HG02623 (cell line): ENCODE data around the gene GPR137B.

Experiments used
- ATAC-seq: cut with Tn5 transposase; IDR thresholded peaks from one replicate; pipeline ENCODE4 v1.9.1; 2021; ENCODE audit warnings: moderate library complexity; ENCODE audit not compliant: unreplicated experiment

GPR137B gene

DNA sequence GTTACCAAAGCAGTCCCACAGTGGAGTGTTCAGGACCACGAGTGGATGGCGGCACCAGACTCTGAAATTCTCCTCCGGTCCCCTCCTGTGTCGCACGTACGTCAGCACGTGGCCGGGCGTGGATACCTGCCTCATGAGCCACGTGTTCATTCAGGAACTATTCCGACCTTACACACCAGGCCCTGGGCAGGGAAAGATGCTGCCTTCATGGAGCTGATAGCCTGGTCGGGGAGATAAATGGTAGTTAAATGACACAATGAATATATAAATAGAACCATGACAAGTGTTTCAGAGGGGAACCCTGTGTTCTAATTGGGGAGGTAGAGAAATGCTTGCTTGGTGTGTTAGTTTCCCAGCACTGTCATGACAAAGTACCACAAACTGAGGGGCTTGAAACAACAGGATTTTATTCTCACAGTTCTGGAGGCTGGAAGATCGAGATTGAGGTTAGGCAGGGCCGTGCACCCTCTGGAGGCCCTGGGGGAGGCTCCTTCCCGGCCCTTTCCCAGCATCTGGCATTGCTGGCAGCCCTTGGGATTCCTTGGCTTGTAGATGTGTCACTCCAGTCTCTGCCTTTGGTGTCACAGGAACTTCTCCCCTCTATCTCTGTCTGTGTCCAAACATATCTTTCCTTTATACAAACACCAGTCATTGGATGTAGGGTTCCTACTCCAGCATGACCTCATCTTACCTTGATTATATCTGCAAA is 28.9 kb upstream of the GPR137B start:
- ATAC-seq = no peak

DNA sequence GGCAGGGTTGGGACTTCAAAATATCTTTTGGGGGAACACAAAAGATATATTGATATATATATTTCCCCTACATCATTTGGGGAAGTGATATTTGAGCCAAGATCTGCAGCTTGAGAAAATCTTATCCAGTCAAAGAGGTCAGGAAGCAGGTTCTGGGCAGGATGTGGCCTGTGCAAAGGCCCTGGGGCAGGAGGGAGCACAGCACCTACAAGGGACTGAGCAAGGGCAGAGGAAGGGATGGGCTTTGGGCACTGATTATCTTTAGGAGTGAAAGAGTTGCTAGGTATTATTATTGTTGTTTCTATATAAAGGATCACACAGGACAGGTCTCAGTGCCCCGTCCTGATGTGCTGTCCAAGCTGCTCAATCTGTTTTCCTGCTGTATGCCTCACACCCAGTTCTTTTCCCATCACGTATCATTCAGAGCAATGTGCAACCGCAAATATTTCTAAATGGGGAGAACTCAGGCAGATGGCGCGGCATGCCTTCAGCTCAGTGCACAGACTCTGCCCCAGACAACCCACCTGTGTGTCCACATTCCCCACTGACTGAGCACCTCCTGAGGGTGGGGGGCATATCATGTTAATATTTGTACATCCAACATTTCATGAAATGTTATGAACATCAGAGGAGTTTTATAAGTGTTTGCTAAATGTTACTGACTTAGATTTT is 28.1 kb upstream of the GPR137B start:
- no peak for ATAC-seq

DNA sequence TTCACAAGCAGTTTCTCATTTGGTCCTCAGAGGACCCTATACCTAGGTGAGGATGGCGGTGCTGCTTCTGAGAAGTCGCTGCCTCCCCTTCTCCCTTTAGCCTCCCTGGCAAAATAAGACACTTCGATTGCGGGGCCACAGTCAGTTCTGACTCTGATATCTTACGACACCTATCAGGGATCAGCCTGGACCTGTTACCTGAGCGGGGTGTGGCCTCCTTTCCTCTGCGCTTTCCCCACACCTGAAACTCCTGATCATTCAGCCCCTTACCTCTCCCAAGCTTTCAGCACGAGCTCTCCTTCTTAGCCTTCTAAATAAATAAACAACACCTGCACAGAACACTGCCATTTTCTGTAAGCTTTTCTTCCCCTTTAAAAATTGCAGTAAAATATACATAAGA is 24.6 kb upstream of the GPR137B start:
- no peak for ATAC-seq

DNA sequence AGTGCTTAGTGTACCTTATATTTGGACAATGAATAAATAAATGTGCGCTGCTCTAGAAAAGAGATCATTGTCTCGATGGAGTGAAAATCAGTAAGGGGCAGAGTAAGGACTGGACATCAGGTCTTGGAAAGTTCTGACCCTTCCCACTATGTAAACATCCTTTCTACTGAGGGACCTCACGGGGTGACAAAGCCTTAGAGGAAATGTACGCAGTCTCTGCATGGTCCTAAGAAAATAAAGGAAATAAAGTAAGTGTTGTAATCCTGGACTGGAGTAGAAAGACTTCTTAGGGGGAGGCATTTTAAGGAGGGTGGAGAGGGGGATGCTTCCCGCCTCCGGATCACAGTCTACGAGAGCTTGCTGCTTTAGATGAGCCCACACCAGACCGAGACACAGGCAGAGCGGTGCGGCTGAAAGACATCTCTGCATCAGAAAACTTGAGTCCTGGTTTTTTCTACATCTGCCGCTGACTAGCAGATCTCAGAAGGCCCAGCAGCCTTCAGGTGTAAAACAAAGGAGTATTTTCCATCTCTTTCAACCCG is 22.3 kb upstream of the GPR137B start:
- no peak for ATAC-seq

- ATAC-seq = peak; percentile 57
Measured at GRCh38 chr1:236120721-236121153, 21.6 kb upstream of the GPR137B start.

- peak; percentile 49 for ATAC-seq
Measured at GRCh38 chr1:236122176-236122575, 20.2 kb upstream of the GPR137B start.

DNA sequence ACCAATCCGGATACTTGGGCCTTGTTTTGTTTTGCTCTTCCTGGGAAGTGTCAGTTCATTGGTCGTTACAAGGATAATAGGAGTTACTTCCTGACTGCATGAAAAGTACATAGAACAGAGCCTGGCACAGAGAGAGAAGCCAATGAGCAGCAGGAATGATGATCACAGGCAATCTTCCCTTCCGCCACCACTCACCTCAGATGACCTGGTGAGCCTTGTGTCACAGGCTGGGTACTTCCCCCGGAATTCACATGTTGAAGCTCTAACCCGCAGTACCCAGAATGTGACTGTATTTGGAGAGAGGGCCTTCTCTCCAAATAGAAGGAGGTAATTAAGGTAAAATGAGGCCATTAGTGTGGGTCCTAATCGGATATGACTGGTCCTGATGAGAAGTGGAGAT is 18.8 kb upstream of the GPR137B start:
- no peak for ATAC-seq

DNA sequence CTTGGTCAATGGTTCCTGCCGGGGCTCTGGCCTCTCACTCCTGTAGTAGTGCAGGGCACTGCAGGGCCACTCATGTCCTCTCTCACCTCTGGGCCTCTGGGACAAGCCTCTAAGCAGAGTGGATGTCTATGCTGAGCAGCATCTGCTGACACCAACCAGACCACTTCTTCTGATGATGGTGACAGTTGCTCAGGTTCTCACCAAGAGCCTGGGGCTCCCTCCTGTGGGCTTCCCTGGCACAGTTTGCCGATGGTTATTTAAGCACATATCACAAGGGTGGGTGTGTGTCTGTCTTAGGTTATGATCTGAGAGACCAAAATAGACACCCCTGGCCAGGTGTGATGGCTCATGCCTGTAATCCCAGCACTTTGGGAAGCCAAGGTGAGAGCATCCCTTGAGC is 17.4 kb upstream of the GPR137B start:
- ATAC-seq = no peak

DNA sequence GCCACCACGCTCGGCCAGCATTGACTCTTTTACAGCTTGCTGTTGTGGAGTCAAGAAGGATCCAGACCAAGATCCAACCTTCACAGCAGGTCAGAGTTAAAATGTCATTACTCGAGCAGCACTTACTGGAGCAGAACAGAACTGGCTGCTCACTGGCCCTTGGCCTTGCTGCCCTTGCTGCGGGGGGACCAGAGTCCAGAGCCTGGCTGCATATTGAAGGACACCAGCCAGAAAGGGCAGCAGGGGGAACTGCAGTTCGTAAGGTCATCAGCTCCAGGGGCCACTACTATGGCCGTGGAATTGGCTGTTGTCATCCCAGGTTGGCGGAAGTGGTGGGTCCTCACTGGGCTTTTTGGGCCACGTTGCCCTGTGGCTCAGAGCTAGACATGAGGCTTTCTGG is 15.3 kb upstream of the GPR137B start:
- ATAC-seq = no peak

GRCh38 chr1:236128646-236129178 is 13.6 kb upstream of the GPR137B start:
- no peak for ATAC-seq

- ATAC-seq = no peak
Measured at GRCh38 chr1:236129306-236129705, 13.0 kb upstream of the GPR137B start.

DNA sequence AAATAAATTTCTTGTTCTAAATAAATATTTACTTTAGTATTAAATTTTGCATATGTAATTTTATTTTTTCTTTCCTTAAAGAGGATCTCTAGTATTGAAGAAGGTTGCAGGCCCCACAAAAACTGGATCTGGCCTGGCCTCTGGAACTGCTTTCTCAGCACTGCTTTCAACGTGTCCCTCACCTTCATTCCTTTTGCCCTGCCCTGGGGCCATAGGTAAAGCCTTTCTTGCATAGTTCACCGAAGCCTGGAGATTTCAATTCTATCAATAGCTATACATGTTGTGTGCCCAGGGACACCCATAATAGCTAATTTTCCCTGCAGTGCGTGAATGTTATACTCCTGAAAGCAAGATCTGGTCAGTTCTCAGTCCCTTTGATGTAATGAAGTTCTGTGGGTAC is 12.0 kb upstream of the GPR137B start:
- no peak for ATAC-seq

DNA sequence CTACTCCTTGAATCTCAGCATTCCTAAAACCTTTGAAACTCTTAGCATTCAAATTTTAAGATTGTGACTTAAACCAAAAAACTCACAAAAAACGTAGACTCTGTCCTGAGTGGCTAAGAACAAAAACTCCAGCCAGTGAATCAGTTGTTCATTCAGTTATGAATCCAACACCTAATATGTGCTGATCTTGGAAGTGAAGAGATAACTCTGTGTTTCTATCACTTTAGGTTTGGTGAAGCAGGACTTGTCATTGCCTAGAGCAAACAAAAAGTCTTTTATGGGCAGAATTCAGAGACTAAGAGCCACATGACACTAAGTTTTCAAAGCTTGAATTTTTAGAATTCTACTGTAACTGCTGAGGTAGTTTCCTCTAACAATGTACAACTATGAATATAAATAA is 10.4 kb upstream of the GPR137B start:
- no peak for ATAC-seq

- ATAC-seq = no peak
Measured at GRCh38 chr1:236132420-236133046, 9.8 kb upstream of the GPR137B start.

GRCh38 chr1:236133339-236133738 is 9.0 kb upstream of the GPR137B start:
- ATAC-seq = no peak

GRCh38 chr1:236133802-236134201 is 8.5 kb upstream of the GPR137B start:
- no peak for ATAC-seq

DNA sequence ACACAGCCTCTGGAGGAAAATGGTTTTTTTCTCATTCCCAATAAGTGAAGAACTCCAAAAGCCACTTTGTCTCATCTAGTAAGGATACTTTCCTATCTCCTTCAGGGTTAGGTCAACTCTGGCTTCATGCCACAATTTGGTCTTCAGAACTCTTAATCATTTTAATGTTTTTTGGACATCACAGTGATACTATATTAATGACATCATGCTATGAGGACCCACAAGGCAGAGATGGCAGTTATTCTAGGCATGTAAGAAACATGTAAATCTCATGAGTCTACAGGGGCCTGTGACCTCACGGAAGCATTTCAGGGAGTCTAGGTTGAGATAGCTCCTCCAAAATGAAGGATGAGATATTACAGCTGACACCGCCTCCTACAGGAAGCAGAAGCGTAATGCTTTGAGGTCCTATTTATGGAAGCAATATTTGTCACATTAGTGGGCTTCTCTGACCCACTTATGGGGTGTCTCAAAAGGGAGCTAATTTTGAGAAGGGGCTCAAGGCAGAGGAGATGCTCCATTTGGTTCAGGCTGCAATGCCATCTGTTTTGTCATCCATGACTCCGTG is 5.0 kb upstream of the GPR137B start:
- no peak for ATAC-seq

GRCh38 chr1:236139495-236139894 is 2.8 kb upstream of the GPR137B start:
- ATAC-seq = no peak

GRCh38 chr1:236140705-236141446 is 1.5 kb upstream of the GPR137B start:
- no peak for ATAC-seq

DNA sequence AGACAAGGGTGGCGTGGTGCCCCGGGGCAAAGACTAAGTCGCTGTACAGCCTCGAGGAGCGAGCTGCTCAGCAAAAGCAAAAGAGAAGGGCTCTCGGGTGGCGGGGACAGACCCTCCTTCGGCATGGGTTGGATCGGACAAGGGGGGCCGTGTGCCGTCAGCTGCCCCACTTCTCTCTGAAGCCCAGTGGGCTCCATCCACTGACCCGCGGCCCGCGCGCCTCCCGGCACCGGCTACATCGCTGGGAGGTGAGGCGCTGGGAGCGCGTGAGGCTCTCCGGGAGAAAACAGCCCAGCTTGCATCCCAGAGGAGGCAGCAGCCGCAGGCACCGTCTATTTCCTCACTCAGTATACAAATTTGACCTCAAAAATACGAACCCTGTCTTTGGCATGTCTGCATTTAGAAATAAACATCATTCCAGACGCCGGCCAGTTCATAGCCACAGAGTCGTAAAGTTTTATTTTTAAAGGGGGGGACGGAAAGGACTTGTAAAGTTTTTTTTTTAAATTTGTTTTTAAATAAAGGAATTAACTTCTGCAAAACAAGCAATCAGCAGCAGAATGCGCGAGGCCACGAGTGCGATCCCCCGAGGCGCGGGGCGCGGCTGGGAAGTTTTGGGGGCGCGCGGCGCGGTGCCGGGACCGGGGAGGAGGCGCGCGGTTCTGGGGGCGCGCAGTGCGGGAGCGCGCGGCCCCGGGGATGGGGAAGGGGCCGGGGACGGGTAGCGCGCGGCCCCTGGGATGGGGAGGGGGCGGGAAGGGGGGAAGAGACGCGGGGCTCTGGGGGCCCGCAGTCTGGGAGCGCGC is 689 bp upstream of the GPR137B start:
- ATAC-seq = peak; percentile 16
